ENCODE data around the gene LMBR1. TPM values are rescaled to one million over a fixed set of nuclear protein-coding genes. Genes with fewer than 3 reads are reported as not detected.

The LMBR1 gene
- total RNA-seq, 1 donor, result 53.0 TPM

GRCh38 chr7:156628562-156628961 is 264.4 kb downstream of the LMBR1 start:
- Histone ChIP-seq H3K9me3 (ENCODE audit: low read depth, low read length) (peaks cover 15% of the 10 kb centered on the region), H3K4me1 (ENCODE audit: insufficient read depth, low read length) (no peaks in the 10 kb centered on the region), H3K27me3 (ENCODE audit: insufficient read depth, low read length) (no peaks in the 10 kb centered on the region), H3K4me3 (ENCODE audit: low read length) (no peak overlapping the region)

Other genes starting within 250 kb of the LMBR1 start
- gene NOM1, start 56.5 kb upstream of the LMBR1 start, total RNA-seq, result 17.3 TPM
- not detected for gene MNX1, start 117.5 kb upstream of the LMBR1 start, total RNA-seq
- 44.0 TPM for gene UBE3C, start 245.7 kb upstream of the LMBR1 start, total RNA-seq